Pons (tissue), 1 donor: ENCODE measurements around the gene ARAP1.

Experiments
- DNase-seq: peaks from one replicate; pipeline ENCODE4 v3.0.0-alpha.2; 2016; ENCODE audit warnings: low spot score

Gene ARAP1

GRCh38 chr11:72742513-72743320 lies 9.5 kb downstream of the ARAP1 start:
- no peak for DNase-seq

GRCh38 chr11:72741849-72742512 lies 10.2 kb downstream of the ARAP1 start:
- DNase-seq: no peak

- peak; percentile 75 for DNase-seq
These were observed 10.8 kb downstream of the ARAP1 start for GRCh38 chr11:72741429-72741833.

- no peak for DNase-seq
These were observed 11.4 kb downstream of the ARAP1 start for GRCh38 chr11:72740562-72741428.

GRCh38 chr11:72740060-72740424 lies 12.2 kb downstream of the ARAP1 start:
- no peak for DNase-seq

GRCh38 chr11:72739240-72740059 lies 12.8 kb downstream of the ARAP1 start:
- DNase-seq: no peak

GRCh38 chr11:72738199-72739141 lies 13.7 kb downstream of the ARAP1 start:
- DNase-seq: no peak

GRCh38 chr11:72737336-72737735 lies 14.9 kb downstream of the ARAP1 start:
- DNase-seq: no peak

GRCh38 chr11:72736452-72737069 lies 15.6 kb downstream of the ARAP1 start:
- peak; percentile 72 for DNase-seq

- no peak for DNase-seq
These were observed 16.6 kb downstream of the ARAP1 start for GRCh38 chr11:72735495-72736027.

GRCh38 chr11:72732329-72732728 lies 19.9 kb downstream of the ARAP1 start:
- DNase-seq: no peak

GRCh38 chr11:72730737-72731136 lies 21.5 kb downstream of the ARAP1 start:
- no peak for DNase-seq

- DNase-seq: no peak
These were observed 22.0 kb downstream of the ARAP1 start for GRCh38 chr11:72730243-72730642.

- DNase-seq: no peak
These were observed 24.7 kb downstream of the ARAP1 start for GRCh38 chr11:72727521-72727920.

GRCh38 chr11:72726266-72727220 lies 25.7 kb downstream of the ARAP1 start:
- no peak for DNase-seq

GRCh38 chr11:72725724-72726028 lies 26.5 kb downstream of the ARAP1 start:
- no peak for DNase-seq

GRCh38 chr11:72724851-72725723 lies 27.1 kb downstream of the ARAP1 start:
- peak; percentile 85 for DNase-seq

- DNase-seq: no peak
These were observed 28.1 kb downstream of the ARAP1 start for GRCh38 chr11:72724021-72724551.
